Measurements from ENCODE around the gene ACR. TPM values are rescaled to one million over a fixed set of nuclear protein-coding genes. Genes with fewer than 3 reads are reported as not detected.
"Not testable (repeated sequence)": the region's sequence is repeated elsewhere in the genome, so short reads cannot be mapped to it uniquely, and the experiment has no call there.

Gene ACR
- total and polyA plus RNA-seq, 2 of the 8 experiments (the other 6 are each of a cell fraction or from before 2014, with no cell fraction given), result 0.56 TPM; not detected in 1

GRCh38 chr22:50783033-50783879, 45.3 kb downstream of the ACR start, which contains the start of gene RABL2B:
RABL2B (minus strand) TSS chr22:50783636; CDS start chr22:50782294, 1,342 bp downstream.
- WGBS, 2 experiments (ENCODE audit: extremely low coverage in 1 of 2, insufficient coverage in 1 of 2, insufficient read length in 1 of 2, insufficient replicate concordance in 2 of 2, low coverage in 1 of 2, low lambda C conversion rate in 2 of 2, missing lambda C conversion rate in 1 of 2), result 2% methylated on average over 29 of the region's 77 CpGs; no CpG with 5 or more reads in 1 of the 2 experiments
- H2BK20ac ChIP-seq (ENCODE audit: low read length); H3K4me1 ChIP-seq (replicated peaks in 1 of 4; ENCODE audit: control insufficient read depth in 3 of 4, insufficient read depth in 4 of 4, low read length in 3 of 4); H3K23ac ChIP-seq (ENCODE audit: insufficient read length); H4K8ac ChIP-seq (ENCODE audit: extremely low read depth, insufficient read depth, low read length); H3K27me3 ChIP-seq (replicated peaks in 1 of 4; ENCODE audit: control insufficient read depth in 3 of 4, extremely low read depth in 1 of 4, insufficient read depth in 3 of 4, low read length in 3 of 4); H4K91ac ChIP-seq (replicated peaks; ENCODE audit: insufficient read length, low read length); H4K20me1 ChIP-seq (replicated peaks in 1 of 2; ENCODE audit: control insufficient read depth in 1 of 2, insufficient read depth in 2 of 2, low read length in 2 of 2); H2AK5ac ChIP-seq (ENCODE audit: low read depth, low read length); H3K4ac ChIP-seq (replicated peaks; ENCODE audit: insufficient read length, low read depth, low read length); CTCF ChIA-PET (ENCODE audit: partially characterized antibody); H2BK120ac ChIP-seq (replicated peaks; ENCODE audit: low read depth, low read length); H3K27ac ChIP-seq (ENCODE audit: low read depth, low read length); H3K79me2 ChIP-seq (ENCODE audit: control insufficient read depth in 1 of 2, insufficient read depth in 2 of 2, low read length in 2 of 2); H2BK15ac ChIP-seq (ENCODE audit: low read length); H3K56ac ChIP-seq (replicated peaks; ENCODE audit: insufficient read length, low read depth, low read length); H3K23me2 ChIP-seq (ENCODE audit: low read depth, low read length); H2BK12ac ChIP-seq (ENCODE audit: low read depth, low read length); H3K79me1 ChIP-seq (ENCODE audit: low read depth, low read length); H3K14ac ChIP-seq (ENCODE audit: insufficient read length); POLR2A ChIA-PET (ENCODE audit: partially characterized antibody); H2BK5ac ChIP-seq (ENCODE audit: low read depth, low read length); H3K18ac ChIP-seq (ENCODE audit: extremely low read depth, low read length); FAIRE-seq; H3K36me3 ChIP-seq (ENCODE audit: control insufficient read depth in 2 of 4, insufficient read depth in 4 of 4, low read length in 3 of 4); H3K9me3 ChIP-seq (ENCODE audit: insufficient read depth in 2 of 2, low read depth in 1 of 2, low read length in 1 of 2); H4K5ac ChIP-seq (ENCODE audit: insufficient read length, low read depth, low read length): not testable (repeated sequence)
- Histone ChIP-seq H2AFZ (ENCODE audit: low read length) (peak within 1 kb of the TSS; percentile 53; the same call in 1 of the 2 replicates), H3K4me2 (ENCODE audit: insufficient read depth in 1 of 2, low read depth in 2 of 2, low read length in 2 of 2) (peak within 1 kb of the TSS; percentile 62 to 65), H3K4me3 (ENCODE audit: extremely low read depth in 1 of 4, insufficient read depth in 2 of 4, low read depth in 3 of 4, low read length in 4 of 4) (peak within 1 kb of the TSS; percentile 45 to 61 (median 50); a peak in 7 of 8 replicates), H3K9ac (replicated peaks in 1 of 4; ENCODE audit: extremely low read depth in 1 of 4, low read depth in 3 of 4, low read length in 3 of 4) (peak within 1 kb of the TSS in 1 of 4 experiments; percentile 49; a peak in 2 of 7 replicates)
- TF ChIP-seq HDAC2 (IDR thresholded peaks at IDR 0.05; ENCODE audit: borderline replicate concordance in 1 of 2, low read depth in 2 of 2, low read length in 2 of 2) (peak in 1 of 2 experiments; percentile 45; a peak in 1 of 4 replicates), MAX (IDR thresholded peaks at IDR 0.05) (peak; percentile 56), GABPA (IDR thresholded peaks at IDR 0.05; ENCODE audit: borderline replicate concordance, insufficient read depth, low read length) (0 out of 2 replicates have a peak, but pooled peaks have one; percentile 17), FOSL1 (IDR thresholded peaks at IDR 0.05; ENCODE audit: insufficient read depth, low read depth, low read length) (0 out of 2 replicates have a peak, but pooled peaks have one; percentile 17), SP4 (IDR thresholded peaks at IDR 0.05; ENCODE audit: low read length) (peak; percentile 96), KDM4A (IDR thresholded peaks at IDR 0.05; ENCODE audit: low read depth, low read length, severe bottlenecking) (peak; percentile 20), SIN3A (conservative IDR thresholded peaks at IDR 0.05 in 1 of 2, IDR thresholded peaks at IDR 0.05 in 1 of 2; ENCODE audit: low read depth in 1 of 2, low read length in 2 of 2) (peak; percentile 94 to 97), PHF8 (conservative IDR thresholded peaks at IDR 0.05; ENCODE audit: low read depth, low read length) (0 out of 2 replicates have a peak, but pooled peaks have one; percentile 22), TAF1 (IDR thresholded peaks at IDR 0.05; ENCODE audit: low read depth, low read length) (peak; percentile 53)
- peak; percentile 43 to 94 for DNase-seq (ENCODE audit: low read depth in 1 of 2, low spot score in 2 of 2)

All from H1 (cell line).